Stimulated activated CD8-positive, alpha-beta memory T cell treated with anti-CD3 and anti-CD28 coated beads, Interleukin-7, amount 100 ng/mL, for 24 hours (primary cell): ENCODE data around the gene CHODL.

Source experiments
- DNase-seq: peaks from one replicate; pipeline ENCODE4 v3.0.0-alpha.2; 2020; ENCODE audit warnings: low read depth

CHODL gene

GRCh38 chr21:18289876-18290275, 45.2 kb downstream of the CHODL start:
- DNase-seq: no peak

- DNase-seq: no peak
Observed at GRCh38 chr21:18294100-18294499, 49.5 kb downstream of the CHODL start.

GRCh38 chr21:18298228-18298627, 53.6 kb downstream of the CHODL start:
- DNase-seq: no peak
